ENCODE results near the gene MTCL1. TPM values are rescaled to one million over a fixed set of nuclear protein-coding genes. Genes with fewer than 3 reads are reported as not detected.

MTCL1 gene
- polyA plus RNA-seq, 3 donors = 15.2 to 37.5 (median 29.8) TPM

DNA sequence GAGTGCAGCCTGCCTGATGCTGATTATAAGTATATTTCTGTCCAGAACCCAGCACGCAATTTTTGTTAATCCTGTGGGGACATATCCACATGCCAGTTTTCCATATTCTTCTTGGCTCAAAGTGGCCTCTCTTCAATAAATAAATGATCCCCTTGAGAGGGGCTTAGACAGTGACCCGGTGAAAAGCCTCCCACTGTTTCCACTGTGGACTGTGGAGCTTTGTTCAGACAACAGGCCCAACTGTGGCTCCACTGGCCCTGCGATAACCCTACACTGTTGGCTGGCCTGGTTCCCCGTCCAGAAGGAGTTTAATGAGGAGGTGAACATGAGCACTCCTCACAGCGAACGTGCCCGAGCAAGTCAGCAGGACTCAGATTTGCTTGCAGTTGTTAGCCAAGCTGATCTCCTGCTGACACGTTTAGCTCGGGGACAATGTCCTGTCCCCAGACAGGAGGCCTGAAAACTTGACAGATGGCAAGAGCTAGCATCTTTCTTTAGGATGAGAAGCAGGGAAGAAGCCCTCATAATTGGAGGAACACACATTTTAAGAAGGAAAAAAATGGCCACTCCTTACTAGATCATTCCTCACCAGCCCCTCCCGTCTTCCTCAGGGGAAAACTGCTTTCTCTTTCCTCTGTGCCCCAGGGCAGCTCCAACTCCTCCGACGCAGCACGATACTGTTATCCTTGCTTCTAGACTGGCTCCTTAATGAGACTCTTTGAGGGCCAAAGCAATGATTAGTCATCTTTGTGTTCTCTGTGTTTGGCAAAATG, 20.0 kb upstream of the MTCL1 start:
- no peak for DNase-seq

DNA sequence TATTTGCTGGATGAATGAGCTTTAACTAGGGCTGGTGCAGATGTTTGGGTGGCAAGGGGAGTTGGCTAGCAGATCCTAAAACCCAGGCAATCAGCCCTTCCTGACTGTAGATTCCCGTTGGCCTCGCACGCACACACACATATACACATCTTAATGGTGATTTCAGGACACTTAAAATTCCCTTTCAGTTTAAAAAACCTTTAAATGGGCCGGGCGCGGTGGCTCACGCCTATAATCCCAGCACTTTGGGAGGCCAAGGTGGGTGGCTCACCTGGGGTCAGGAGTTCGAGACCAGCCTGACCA, 19.5 kb upstream of the MTCL1 start:
- no peak for DNase-seq

DNA sequence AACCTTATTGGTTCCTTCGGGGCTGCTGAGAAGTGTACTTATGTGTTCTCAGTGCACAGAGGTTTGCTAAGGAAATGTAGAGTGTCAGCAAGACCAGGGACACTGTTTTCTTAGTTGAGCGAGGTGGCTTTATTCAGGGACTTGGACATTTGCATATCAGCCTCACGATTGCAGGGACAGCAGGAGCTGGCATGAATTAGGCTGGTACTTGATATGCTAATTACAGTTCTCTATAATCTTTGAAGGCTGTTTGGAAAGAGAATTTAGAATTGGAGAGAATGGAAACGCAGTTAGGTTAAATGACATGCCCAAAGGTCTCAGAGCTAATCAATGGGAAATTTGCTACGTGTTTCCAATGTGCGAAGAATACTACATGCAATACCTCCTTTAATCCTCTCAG, 18.7 kb upstream of the MTCL1 start:
- DNase-seq = no peak

DNA sequence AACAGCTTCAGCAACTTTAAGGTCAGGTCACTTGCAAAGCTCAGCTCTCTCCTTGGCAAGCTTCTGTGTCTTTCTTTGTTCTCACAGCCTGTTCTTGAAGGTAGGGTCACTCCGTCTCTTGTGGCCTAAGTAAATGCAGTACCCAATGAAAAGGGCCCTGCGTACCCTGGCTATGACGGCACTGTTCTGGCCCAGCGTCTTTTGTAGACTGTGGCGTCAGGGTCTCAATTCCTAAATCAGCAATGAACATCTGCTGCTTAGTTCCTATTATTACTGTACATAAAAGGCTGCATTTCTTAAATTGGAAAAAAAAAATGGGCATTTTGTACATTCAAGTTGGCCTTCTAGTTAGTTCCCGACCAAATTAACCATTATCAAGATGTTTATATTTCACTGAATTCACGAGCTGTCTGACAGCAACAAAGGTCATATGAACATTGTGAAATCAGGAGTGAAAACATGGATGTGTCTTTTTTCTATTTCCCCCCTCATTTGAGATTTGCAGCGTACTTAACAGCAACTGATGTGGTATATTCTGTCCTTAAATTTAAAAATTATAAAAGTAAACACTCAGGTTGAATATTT, 17.0 kb upstream of the MTCL1 start:
- no peak for DNase-seq

- no peak for DNase-seq
These were observed 16.5 kb upstream of the MTCL1 start for GRCh38 chr18:8688816-8689215.

DNA sequence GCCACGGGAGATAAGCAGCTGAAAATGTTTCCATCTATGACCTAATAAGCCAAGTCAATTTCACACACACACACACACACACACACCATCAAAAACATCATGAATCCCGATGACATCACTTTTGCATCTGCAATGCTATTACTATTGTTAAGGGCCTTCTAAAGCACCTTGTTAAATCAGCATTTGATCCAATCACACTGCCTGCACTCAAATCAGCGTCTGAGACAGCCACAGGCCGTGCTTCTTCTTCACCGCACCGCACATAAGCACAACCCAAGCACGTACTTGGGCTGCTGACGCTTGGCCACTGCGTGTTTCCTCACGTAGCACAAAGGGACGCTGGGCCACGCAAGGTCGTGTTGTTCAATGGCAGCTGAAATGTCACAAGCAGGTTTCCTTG, 15.8 kb upstream of the MTCL1 start:
- DNase-seq = no peak

DNA sequence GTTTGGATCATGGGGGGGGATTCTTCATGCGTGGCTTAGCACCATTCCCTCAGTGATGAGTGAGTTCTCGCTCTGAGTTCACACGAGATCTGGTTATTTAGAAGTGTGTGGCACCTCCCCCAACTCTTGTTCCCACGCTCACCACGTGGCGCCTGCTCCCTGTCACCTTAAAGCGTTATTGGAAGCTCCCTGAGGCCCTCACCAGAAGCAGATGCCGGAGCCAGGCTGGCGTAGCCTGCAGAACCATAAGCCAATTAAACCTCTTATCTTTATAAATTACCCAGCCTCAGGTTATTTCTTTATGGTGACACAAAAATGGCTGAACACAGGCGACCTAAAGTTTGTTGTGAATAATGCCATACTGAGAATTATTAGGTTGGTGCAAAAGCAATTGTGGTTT, 10.5 kb upstream of the MTCL1 start:
- no peak for DNase-seq

DNA sequence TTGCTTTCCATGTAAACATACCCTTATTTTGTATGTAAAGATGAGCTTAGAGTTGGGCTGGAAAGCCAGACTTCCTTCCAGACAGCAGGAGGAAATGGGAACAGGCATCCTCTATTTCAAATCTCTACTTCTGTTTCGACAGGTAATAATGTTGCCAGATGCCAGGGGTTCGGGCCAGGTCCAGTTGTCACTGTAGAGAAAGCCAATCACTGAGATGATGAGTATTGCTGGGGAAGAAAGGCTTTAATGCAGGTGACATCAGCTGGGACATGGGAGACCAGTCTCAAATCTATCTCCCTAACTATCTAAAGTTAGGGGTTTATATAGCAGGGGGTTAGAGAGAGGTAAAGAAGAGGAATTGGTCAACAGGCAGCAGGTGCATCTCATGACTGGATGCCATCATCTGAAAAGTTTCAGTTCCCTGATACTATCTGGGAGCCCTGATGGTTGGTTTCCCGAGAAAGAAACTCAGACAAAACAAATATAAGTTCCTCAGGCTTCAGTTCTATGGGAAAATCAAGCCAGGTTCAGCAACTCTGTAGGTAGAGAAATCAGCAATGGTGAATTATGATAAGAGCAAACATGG, 9.3 kb upstream of the MTCL1 start:
- DNase-seq = no peak

GRCh38 chr18:8696749-8697211, 8.6 kb upstream of the MTCL1 start:
- no peak for DNase-seq

DNA sequence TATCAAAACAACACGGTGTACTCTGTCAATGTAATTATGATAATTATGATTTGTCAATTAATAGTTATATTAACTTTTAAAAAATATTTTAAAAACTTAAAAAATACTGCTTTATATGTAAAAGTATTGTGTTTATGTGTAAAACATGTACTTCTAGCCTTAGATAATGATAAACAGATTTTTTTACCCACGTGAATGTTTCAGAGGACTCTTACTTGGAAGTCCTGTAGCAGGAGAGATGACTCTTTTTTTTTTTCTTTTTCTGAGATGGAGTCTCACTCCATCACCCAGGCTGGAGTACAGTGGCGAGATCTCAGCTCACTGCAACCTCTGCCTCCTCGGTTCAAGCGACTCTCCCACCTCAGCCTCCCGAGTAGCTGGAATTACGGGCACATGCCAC, 6.2 kb upstream of the MTCL1 start:
- no peak for DNase-seq

- no peak for DNase-seq
These were observed 5.4 kb upstream of the MTCL1 start for GRCh38 chr18:8699948-8700347.

- no peak for DNase-seq
These were observed 3.7 kb upstream of the MTCL1 start for GRCh38 chr18:8701546-8702118.

DNA sequence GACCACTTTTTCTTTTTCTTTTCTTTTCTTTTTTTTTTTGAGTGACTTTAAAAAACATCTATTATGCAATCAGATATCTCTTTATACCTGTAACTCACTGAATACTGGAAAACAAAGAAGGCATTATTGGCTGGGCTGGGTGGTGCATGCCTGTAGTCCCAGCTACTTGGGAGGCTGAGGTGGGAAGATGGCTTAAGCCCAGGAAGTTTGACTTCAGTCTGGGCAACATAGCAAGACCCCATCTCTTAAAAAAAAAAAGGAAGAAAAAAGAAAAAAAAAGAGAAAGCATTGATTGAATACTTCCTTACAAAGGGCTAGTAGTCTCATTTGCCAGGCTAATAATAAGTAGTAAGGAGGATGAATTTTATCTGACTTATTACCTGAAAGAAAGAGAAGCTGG, 2.7 kb upstream of the MTCL1 start:
- no peak for DNase-seq

- no peak for DNase-seq
These were observed 2.2 kb upstream of the MTCL1 start for GRCh38 chr18:8703092-8703709.

GRCh38 chr18:8703781-8704301, 1.5 kb upstream of the MTCL1 start:
- DNase-seq = no peak

DNA sequence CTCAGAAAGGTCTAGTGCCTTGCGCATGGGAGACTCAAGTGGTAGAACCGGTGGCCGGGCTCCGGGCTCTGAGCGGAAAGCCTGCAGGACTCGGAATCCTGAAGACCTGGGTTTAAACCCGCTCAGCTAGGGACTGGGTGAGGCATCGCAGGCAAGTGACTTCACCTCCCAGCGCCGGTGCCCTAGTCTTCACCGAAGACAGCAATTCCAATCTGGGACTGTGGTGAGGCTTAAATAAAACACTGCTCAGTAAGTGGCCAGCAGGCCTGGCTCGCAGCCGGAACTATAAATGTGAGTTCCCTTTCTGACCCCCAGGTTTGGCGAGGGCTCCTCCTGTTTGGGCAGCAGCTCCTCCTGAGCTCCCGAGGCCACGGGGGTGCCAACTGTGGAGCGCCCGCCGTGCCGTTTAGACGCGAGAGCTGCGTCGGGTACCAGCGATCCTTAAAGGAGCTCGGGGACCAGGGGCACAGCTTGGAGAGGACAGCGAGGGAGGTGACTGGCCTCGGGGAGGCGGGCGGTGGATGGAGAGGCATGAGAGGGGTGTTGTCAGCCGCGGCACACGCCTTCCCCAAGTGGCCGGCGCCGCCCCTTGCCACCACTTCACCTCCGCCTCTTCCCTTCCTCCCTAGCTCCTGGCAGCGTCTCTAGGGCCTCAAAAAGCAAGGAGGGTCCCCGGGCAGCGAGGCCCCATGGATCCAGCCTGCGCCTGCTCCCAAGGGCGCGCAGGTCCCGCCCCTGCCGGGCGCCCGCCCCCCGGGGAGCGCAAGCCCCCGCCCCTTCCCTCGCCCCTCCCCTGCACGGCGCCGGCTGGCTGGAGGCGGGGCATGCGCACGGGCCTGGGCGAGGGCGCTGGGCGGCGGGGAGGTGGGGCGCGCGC, 757 bp upstream of the MTCL1 start:
- DNase-seq = peak; percentile 87

DNA sequence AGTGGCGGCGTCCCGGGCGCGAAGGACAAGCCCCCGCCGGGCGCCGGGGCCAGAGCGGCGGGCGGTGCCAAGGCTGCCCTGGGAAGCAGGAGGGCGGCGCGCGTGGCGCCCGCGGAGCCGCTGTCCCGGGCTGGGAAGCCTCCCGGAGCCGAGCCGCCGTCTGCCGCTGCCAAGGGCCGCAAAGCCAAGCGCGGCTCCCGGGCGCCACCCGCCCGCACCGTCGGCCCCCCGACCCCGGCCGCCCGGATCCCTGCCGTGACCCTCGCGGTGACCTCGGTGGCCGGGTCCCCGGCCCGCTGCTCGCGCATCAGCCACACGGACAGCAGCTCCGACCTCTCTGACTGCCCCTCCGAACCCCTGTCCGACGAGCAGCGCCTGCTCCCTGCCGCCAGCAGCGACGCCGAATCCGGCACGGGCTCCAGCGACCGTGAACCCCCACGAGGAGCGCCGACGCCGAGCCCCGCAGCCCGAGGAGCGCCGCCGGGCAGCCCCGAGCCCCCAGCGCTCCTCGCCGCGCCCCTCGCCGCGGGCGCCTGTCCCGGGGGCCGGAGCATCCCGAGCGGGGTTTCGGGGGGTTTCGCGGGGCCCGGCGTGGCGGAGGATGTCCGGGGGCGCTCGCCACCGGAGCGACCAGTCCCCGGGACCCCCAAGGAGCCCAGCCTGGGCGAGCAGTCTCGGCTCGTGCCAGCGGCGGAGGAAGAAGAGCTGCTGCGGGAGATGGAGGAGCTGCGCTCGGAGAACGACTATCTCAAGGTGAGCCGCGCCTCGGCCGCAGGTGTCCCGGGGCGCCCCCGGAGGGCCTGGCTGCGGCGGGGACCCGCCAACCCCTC, 820 bp downstream of the MTCL1 start:
- no peak for DNase-seq

DNA sequence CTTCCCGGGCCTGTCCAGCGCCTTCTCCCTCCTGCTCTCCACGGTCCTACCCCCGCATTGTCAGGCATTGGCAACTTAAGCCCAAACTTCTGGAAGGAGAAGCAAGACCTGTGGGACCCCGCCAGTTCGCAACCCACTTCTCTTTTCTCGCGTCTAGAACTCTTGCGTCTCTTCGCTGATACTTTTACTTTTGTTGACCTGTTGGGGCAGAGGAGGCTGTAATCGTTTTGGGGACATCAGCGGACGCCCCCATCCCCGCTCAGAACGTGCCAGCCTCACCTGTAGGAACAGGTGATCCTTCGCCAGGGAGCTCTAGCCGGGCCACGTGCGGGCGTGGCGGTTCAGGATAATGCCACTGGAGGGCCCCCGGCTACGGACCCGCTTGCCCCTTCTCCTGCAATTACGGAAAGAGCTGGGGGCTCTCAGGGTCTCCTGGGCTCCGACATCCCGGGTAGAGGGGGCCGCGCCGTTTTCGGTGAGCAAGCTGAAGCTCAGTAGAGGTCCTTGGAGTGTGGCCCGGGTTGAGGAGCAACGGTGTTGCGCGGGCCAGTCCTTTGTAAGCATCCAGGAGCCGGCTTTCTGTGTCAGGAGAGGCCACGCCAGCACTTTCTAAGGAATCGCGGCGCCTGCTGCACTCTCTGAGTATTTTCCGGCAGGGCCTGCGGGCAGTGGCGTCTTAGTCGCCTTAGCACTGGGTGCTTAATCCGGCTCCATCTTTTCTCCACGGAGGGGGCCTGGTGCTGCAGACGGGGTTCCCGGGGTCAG, 1.6 kb downstream of the MTCL1 start:
- DNase-seq = peak; percentile 44

DNA sequence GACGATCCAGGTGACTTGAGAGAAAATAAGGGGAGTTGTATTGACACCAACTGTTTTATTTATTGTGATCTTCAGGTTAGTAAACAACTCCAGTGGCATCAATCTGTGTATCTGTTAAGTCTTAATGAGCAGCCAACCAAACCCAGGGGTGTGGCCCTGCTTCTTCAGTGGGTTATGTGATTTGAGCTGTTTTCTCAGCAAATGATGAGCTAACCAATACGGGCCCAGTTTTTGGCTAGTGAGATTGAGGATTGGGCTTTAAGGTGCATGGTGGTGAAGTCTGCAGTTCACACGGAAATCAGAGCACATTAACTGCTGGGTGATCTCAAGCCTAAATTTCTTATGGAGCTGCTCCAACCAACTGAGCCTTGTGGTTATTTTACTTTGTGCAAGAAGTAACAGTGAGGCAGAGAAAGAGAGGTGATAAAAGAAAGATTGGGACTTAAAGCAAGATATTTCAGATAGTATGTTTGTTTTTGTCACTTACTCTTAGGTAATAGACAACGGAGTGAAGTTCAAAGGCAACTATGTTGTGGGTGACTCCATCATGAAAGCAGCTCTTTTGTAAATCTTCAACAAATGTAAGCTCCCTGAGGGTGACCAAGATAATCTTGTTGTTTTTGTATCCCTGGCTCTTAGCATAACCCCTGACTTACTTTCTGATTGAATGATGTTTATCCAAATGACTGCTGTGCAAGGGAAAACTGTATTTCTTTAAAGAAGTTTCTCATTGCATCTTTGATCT, 2.4 kb downstream of the MTCL1 start:
- no peak for DNase-seq
